HCT116 (cell line): ENCODE measurements around the gene COL4A4. TPM values are rescaled to one million over a fixed set of nuclear protein-coding genes. Genes with fewer than 3 reads are reported as not detected.

ENCODE experiments used
- ATAC-seq: fragments of 200-7000 bp; cut with Tn5 transposase; 2 replicates; pipeline ENCODE4 v1.9.1; 2020; ENCODE audit warnings: mild to moderate bottlenecking, moderate library complexity
- BruUV-seq: library from RNA; stranded (reverse); fragments of 400-500 nt; replicated peaks from 2 replicates; lab custom pipeline; 2021; lab: Mats Ljungman, UMichigan
- CTCF ChIA-PET: fragments of 300-600 bp; sonication (Branson Sonifier 250); formaldehyde crosslinking; loops from one replicate; lab custom pipeline; 2021; ENCODE audit warnings: antibody characterized with exemption; lab: Charles Lee
- POLR2A ChIA-PET: fragments of 300-600, 350-600 bp; sonication (Branson Sonifier 250); formaldehyde crosslinking; loops from one replicate; lab custom pipeline; 2021; ENCODE audit warnings: antibody characterized with exemption; lab: Charles Lee
- RAD21 ChIA-PET, 2 experiments: fragments of 300-600 bp; sonication (Branson Sonifier 250); formaldehyde crosslinking; loops; one replicate each; lab custom pipeline; 2023; ENCODE audit warnings: low total read pairs in 2 of 2; ENCODE audit not compliant: uncharacterized antibody in 2 of 2, unreplicated experiment in 2 of 2, low non-redundant PET in 1 of 2; lab: Charles Lee
- DNase-seq: peaks from one replicate; pipeline ENCODE4 v3.0.0-alpha.2; 2010; ENCODE audit warnings: low read depth, low spot score
- H2AFZ ChIP-seq: fragments of 200-600 bp; shearing (Covaris generic), sonication (generic); 2 replicates; pipeline ENCODE4 v1.6.1; 2017; ENCODE audit warnings: low read depth, mixed run types, mixed read lengths, antibody characterized with exemption, low read length; ENCODE audit not compliant: poor library complexity, severe bottlenecking
- H3K27ac ChIP-seq: 2 replicates; pipeline ENCODE4 v1.5.1; 2012; ENCODE audit warnings: low read depth, low read length
- H3K27me3 ChIP-seq: fragments of 200-600 bp; sonication (generic); 2 replicates; pipeline ENCODE4 v1.6.1; 2016; ENCODE audit warnings: mixed run types, low read length, mixed read lengths; ENCODE audit not compliant: insufficient read depth
- H3K36me3 ChIP-seq, 2 experiments: fragments of 200-500 bp in 1 of 2; fragments of 200-600 bp in 1 of 2; sonication (Bioruptor generic) in 1 of 2; sonication (generic) in 1 of 2; 2 replicates each; pipeline versions ENCODE4 v1.5.1 to v1.6.1; 2014 to 2016; ENCODE audit warnings: low read length in 2 of 2, inconsistent platforms in 1 of 2, mixed read lengths in 1 of 2, mixed run types in 1 of 2; ENCODE audit not compliant: insufficient read depth in 2 of 2, control insufficient read depth in 1 of 2
- H3K4me1 ChIP-seq, 2 experiments: fragments of 200-600 bp in 1 of 2; sonication (generic) in 1 of 2; 2 replicates each; pipeline versions ENCODE4 v1.5.1 to v1.6.1; 2012 to 2017; ENCODE audit warnings: low read length in 2 of 2, inconsistent platforms in 1 of 2, mild to moderate bottlenecking in 1 of 2, mixed read lengths in 1 of 2, mixed run types in 1 of 2, moderate library complexity in 1 of 2; ENCODE audit not compliant: insufficient read depth in 2 of 2, control insufficient read depth in 1 of 2
- H3K4me2 ChIP-seq: fragments of 200-600 bp; sonication (generic); 2 replicates; pipeline ENCODE4 v1.6.1; 2017; ENCODE audit warnings: mixed run types, low read length, mixed read lengths
- H3K4me3 ChIP-seq, 2 experiments: fragments of 200-600 bp in 1 of 2; sonication (generic) in 1 of 2; replicated peaks in 1 of 2; 2 replicates each; pipeline ENCODE4 v1.5.1; 2011 to 2016; ENCODE audit warnings: low read length in 2 of 2, control low read depth in 1 of 2, low read depth in 1 of 2, mild to moderate bottlenecking in 1 of 2, mixed read lengths in 1 of 2, mixed run types in 1 of 2
- H3K79me2 ChIP-seq: fragments of 200-600 bp; sonication (generic); 2 replicates; pipeline ENCODE4 v1.6.1; 2017; ENCODE audit warnings: mild to moderate bottlenecking, mixed run types, low read length, moderate library complexity, mixed read lengths; ENCODE audit not compliant: insufficient read depth
- H3K9ac ChIP-seq: fragments of 200-600 bp; sonication (generic); 2 replicates; pipeline ENCODE4 v1.6.1; 2016; ENCODE audit warnings: low read length, mixed read lengths
- H3K9me2 ChIP-seq: fragments of 200-600 bp; sonication (generic), shearing (Covaris generic); 2 replicates; pipeline ENCODE4 v1.6.1; 2017; ENCODE audit warnings: mixed run types, mild to moderate bottlenecking, moderate library complexity; ENCODE audit not compliant: insufficient read depth
- H3K9me3 ChIP-seq, 2 experiments: fragments of 200-500 bp in 1 of 2; fragments of 200-600 bp in 1 of 2; sonication (Bioruptor generic) in 1 of 2; sonication (generic) in 1 of 2; 2 replicates each; pipeline ENCODE4 v1.6.1; 2014 to 2017; ENCODE audit warnings: low read length in 2 of 2, mixed read lengths in 2 of 2, inconsistent platforms in 1 of 2, low read depth in 1 of 2, mild to moderate bottlenecking in 1 of 2, mixed run types in 1 of 2, moderate library complexity in 1 of 2; ENCODE audit not compliant: control insufficient read depth in 1 of 2, insufficient read depth in 1 of 2
- H4K20me1 ChIP-seq: fragments of 200-600 bp; sonication (generic), shearing (Covaris generic); 2 replicates; pipeline ENCODE4 v1.6.1; 2017; ENCODE audit warnings: mixed run types, mild to moderate bottlenecking, moderate library complexity; ENCODE audit not compliant: insufficient read depth
- CBX3 ChIP-seq: IDR thresholded peaks from 2 replicates; pipeline ENCODE4 v1.6.1; 2012; ENCODE audit warnings: low read depth
- EGR1 ChIP-seq: IDR thresholded peaks from 2 replicates; pipeline ENCODE4 v1.6.1; 2012; ENCODE audit warnings: low read depth
- ELF1 ChIP-seq: IDR thresholded peaks from 2 replicates; pipeline ENCODE4 v1.6.1; 2012; ENCODE audit warnings: low read depth, borderline replicate concordance
- EZH2 ChIP-seq: fragments of 200-600 bp; sonication (generic); IDR thresholded peaks from 2 replicates; pipeline ENCODE4 v1.6.1; 2017; ENCODE audit warnings: antibody characterized with exemption, mixed run types
- EZH2phosphoT487 ChIP-seq: fragments of 200-600 bp; IDR thresholded peaks from 2 replicates; pipeline ENCODE4 v1.6.1; 2018; ENCODE audit warnings: antibody characterized with exemption, borderline replicate concordance
- FOSL1 ChIP-seq: IDR thresholded peaks from 2 replicates; pipeline ENCODE4 v1.6.1; 2012; ENCODE audit warnings: low read depth
- JUND ChIP-seq: IDR thresholded peaks from 2 replicates; pipeline ENCODE4 v1.6.1; 2012
- MAX ChIP-seq: IDR thresholded peaks from 2 replicates; pipeline ENCODE4 v1.6.1; 2012
- POLR2AphosphoS5 ChIP-seq: IDR thresholded peaks from 2 replicates; pipeline ENCODE4 v1.6.1; 2011; ENCODE audit warnings: mild to moderate bottlenecking, low read depth, low read length, moderate library complexity
- RAD21 ChIP-seq: IDR thresholded peaks from 2 replicates; pipeline ENCODE4 v1.6.1; 2012; ENCODE audit warnings: low read depth, mild to moderate bottlenecking
- REST ChIP-seq: IDR thresholded peaks from 2 replicates; pipeline ENCODE4 v1.6.1; 2012; ENCODE audit warnings: low read depth
- SRF ChIP-seq: IDR thresholded peaks from 2 replicates; pipeline ENCODE4 v1.6.1; 2012; ENCODE audit warnings: low read depth
- TCF7L2 ChIP-seq: IDR thresholded peaks from 2 replicates; pipeline ENCODE4 v1.7.0; 2011; ENCODE audit warnings: borderline replicate concordance, inconsistent platforms; ENCODE audit not compliant: insufficient read depth, insufficient read length; ENCODE audit errors: extremely low read depth
- YY1 ChIP-seq: IDR thresholded peaks from 2 replicates; pipeline ENCODE4 v1.6.1; 2011; ENCODE audit warnings: low read length, low read depth, moderate library complexity, mild to moderate bottlenecking; ENCODE audit not compliant: insufficient replicate concordance; ENCODE audit errors: extremely low read depth
- ZFX ChIP-seq: fragments of 450-650 bp; IDR thresholded peaks from 2 replicates; pipeline ENCODE4 v1.6.1; 2017
- intact Hi-C: fragments of 100-400 bp; cut with micrococcal nuclease; formaldehyde crosslinking; loops from 2 replicates; pipeline ENCODE4 v1.10.0; 2022
- total RNA-seq: library from RNA; stranded (reverse); gene quantifications from one replicate; pipeline ENCODE4 v1.2.1, GENCODE V29; 2021; ENCODE audit not compliant: unreplicated experiment
- TF ChIP-seq, protein P1 (sequence below), 3 experiments: fragments of 200-600 bp in 1 of 3; sonication (generic) in 1 of 3; IDR thresholded peaks in 2 of 3; conservative IDR thresholded peaks in 1 of 3; 2 replicates each; pipeline ENCODE4 v1.5.1; 2012 to 2017; ENCODE audit warnings: low read depth in 2 of 3, low read length in 2 of 3, antibody characterized with exemption in 1 of 3, borderline replicate concordance in 1 of 3, control low read depth in 1 of 3, mild to moderate bottlenecking in 1 of 3, mixed read lengths in 1 of 3, mixed run types in 1 of 3, moderate library complexity in 1 of 3; ENCODE audit not compliant: insufficient read depth in 1 of 3

The COL4A4 gene
- total RNA-seq, 1 experiment from 2014 or later, result 5.9 TPM

GRCh38 chr2:226962176-226962773 is 201.7 kb downstream of the COL4A4 start:
- ATAC-seq, result no peak
- no peaks in the 10 kb centered on the region for H3K9me2 ChIP-seq
- RAD21 ChIA-PET, result no interaction called here
- intact Hi-C loops, result no loop called here
- no peaks in the 10 kb centered on the region; a peak in 1 of 4 replicates for H3K9me3 ChIP-seq
- POLR2A ChIA-PET, result no interaction called here
- BruUV-seq, result no TSS peak
- H3K9ac ChIP-seq, result no peak overlapping the region
- no peaks in the 10 kb centered on the region for H3K79me2 ChIP-seq
- H3K27me3 ChIP-seq, result no peaks in the 10 kb centered on the region
- no peak overlapping the region for H2AFZ ChIP-seq
- H3K4me2 ChIP-seq, result no peak overlapping the region
- DNase-seq, result no peak
- peaks cover 0 to 9% of the 10 kb centered on the region in 2 experiments; a peak in 1 of 4 replicates for H3K36me3 ChIP-seq
- no peaks in the 10 kb centered on the region for H4K20me1 ChIP-seq
- no peak overlapping the region for H3K27ac ChIP-seq
- CTCF ChIA-PET, result no interaction called here
- no peak overlapping the region for H3K4me3 ChIP-seq
- no peak for TF ChIP-seq ELF1
- TF ChIP-seq ZFX, result no peak
- no peak for TF ChIP-seq JUND
- TF ChIP-seq EZH2, result no peak
- TF ChIP-seq POLR2AphosphoS5, result no peak
- H3K4me1 ChIP-seq, result peaks cover 18 to 20% of the 10 kb centered on the region in 2 experiments

GRCh38 chr2:226959418-226959817 is 204.6 kb downstream of the COL4A4 start:
- RAD21 ChIA-PET, result no interaction called here
- POLR2A ChIA-PET, result no interaction called here
- CTCF ChIA-PET, result no interaction called here

More at GRCh38 chr2:226959418-226959817, 204.6 kb downstream of the COL4A4 start:
- no peaks in the 10 kb centered on the region for H3K79me2 ChIP-seq
- DNase-seq (no peak), ATAC-seq (no peak)
- intact Hi-C loops, result no loop called here
- no peak overlapping the region for H3K9ac ChIP-seq
- TF ChIP-seq YY1 (no peak), JUND (no peak), SRF (no peak), MAX (no peak), CBX3 (no peak), EZH2phosphoT487 (no peak), REST (no peak), FOSL1 (no peak), EZH2 (no peak), TCF7L2 (no peak), EGR1 (no peak), RAD21 (no peak)
- TF ChIP-seq, protein P1, sequence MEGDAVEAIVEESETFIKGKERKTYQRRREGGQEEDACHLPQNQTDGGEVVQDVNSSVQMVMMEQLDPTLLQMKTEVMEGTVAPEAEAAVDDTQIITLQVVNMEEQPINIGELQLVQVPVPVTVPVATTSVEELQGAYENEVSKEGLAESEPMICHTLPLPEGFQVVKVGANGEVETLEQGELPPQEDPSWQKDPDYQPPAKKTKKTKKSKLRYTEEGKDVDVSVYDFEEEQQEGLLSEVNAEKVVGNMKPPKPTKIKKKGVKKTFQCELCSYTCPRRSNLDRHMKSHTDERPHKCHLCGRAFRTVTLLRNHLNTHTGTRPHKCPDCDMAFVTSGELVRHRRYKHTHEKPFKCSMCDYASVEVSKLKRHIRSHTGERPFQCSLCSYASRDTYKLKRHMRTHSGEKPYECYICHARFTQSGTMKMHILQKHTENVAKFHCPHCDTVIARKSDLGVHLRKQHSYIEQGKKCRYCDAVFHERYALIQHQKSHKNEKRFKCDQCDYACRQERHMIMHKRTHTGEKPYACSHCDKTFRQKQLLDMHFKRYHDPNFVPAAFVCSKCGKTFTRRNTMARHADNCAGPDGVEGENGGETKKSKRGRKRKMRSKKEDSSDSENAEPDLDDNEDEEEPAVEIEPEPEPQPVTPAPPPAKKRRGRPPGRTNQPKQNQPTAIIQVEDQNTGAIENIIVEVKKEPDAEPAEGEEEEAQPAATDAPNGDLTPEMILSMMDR (IDR thresholded peaks at IDR 0.05 in 2 of 3, conservative IDR thresholded peaks at IDR 0.05 in 1 of 3; ENCODE audit: borderline replicate concordance in 1 of 3, insufficient read depth in 1 of 3, low read depth in 2 of 3, low read length in 2 of 3), result no peak
- H3K27me3 ChIP-seq, result no peaks in the 10 kb centered on the region
- BruUV-seq, result no TSS peak
- peaks cover 18 to 20% of the 10 kb centered on the region in 2 experiments for H3K4me1 ChIP-seq
- H3K9me2 ChIP-seq, result no peaks in the 10 kb centered on the region
- no peaks in the 10 kb centered on the region; a peak in 1 of 4 replicates for H3K9me3 ChIP-seq
- H3K36me3 ChIP-seq, result no peaks in the 10 kb centered on the region
- no peaks in the 10 kb centered on the region for H4K20me1 ChIP-seq
- no peak overlapping the region for H3K4me3 ChIP-seq
- no peak overlapping the region for H3K4me2 ChIP-seq
- H3K27ac ChIP-seq, result no peak overlapping the region
- no peak overlapping the region for H2AFZ ChIP-seq
